Cardiac fibroblast (primary cell): ENCODE results near the gene IGFBP6.
A peak's percentile ranks its signal among the peaks of the same experiment; 100 is the strongest.

Source experiments
- DNase-seq, 2 donors: peaks; one replicate each; pipeline versions ENCODE4 v3.0.0 to v3.0.0-alpha.2; 2010; ENCODE audit warnings: low read depth in 2 of 2
- H3K4me3 ChIP-seq, 2 donors: replicated peaks in 1 of 2; 1 replicate in 1 of 2; 2 replicates in 1 of 2; pipeline ENCODE4 v1.5.1; 2011; ENCODE audit warnings: low read depth in 2 of 2, low read length in 2 of 2, mild to moderate bottlenecking in 2 of 2, moderate library complexity in 1 of 2
- CTCF ChIP-seq: IDR thresholded peaks from one replicate; pipeline ENCODE4 v1.5.1; 2011; ENCODE audit warnings: low read depth, mild to moderate bottlenecking, low read length, inconsistent platforms

Gene IGFBP6

GRCh38 chr12:53098354-53098981, 1.0 kb downstream of the IGFBP6 start:
- peak overlapping the region; percentile 52 to 71 for H3K4me3 ChIP-seq
- peak; percentile 61 to 81 for DNase-seq
- no peak for TF ChIP-seq CTCF

- peak; percentile 98 for DNase-seq
- peak overlapping the region; percentile 15 to 71 for H3K4me3 ChIP-seq
- TF ChIP-seq CTCF = peak; percentile 96
Measured at GRCh38 chr12:53099071-53099882, 1.8 kb downstream of the IGFBP6 start.

GRCh38 chr12:53100466-53101151, 3.1 kb downstream of the IGFBP6 start:
- no peak for DNase-seq

GRCh38 chr12:53101266-53101665, 3.8 kb downstream of the IGFBP6 start:
- DNase-seq = no peak
- H3K4me3 ChIP-seq = no peak overlapping the region
- no peak for TF ChIP-seq CTCF

More at GRCh38 chr12:53100466-53101151, 3.1 kb downstream of the IGFBP6 start:
- no peak for TF ChIP-seq CTCF
- no peak overlapping the region for H3K4me3 ChIP-seq

GRCh38 chr12:53101931-53102781, 4.7 kb downstream of the IGFBP6 start:
- TF ChIP-seq CTCF = no peak
- no peak overlapping the region for H3K4me3 ChIP-seq
- DNase-seq = no peak
